Endothelial cell of umbilical vein (primary cell): Measurements from ENCODE around the gene PAPLN. TPM values are rescaled to one million over a fixed set of nuclear protein-coding genes. Genes with fewer than 3 reads are reported as not detected.

ENCODE experiments used
- BruUV-seq: library from RNA; stranded (reverse); fragments of 400-500 nt; replicated peaks from 2 replicates; lab custom pipeline; 2021; lab: Mats Ljungman, UMichigan
- CTCF ChIA-PET: fragments of 300-600, 350-600 bp; sonication (Branson Sonifier 250); formaldehyde crosslinking; loops from one replicate; lab custom pipeline; 2021; ENCODE audit warnings: antibody characterized with exemption, inconsistent platforms; lab: Charles Lee
- POLR2A ChIA-PET: fragments of 300-600, 350-600 bp; sonication (Branson Sonifier 250); formaldehyde crosslinking; loops from one replicate; lab custom pipeline; 2021; ENCODE audit warnings: antibody characterized with exemption, inconsistent platforms; lab: Charles Lee
- DNase-seq: peaks from one replicate; pipeline ENCODE4 v3.0.0-alpha.2; 2011; ENCODE audit warnings: low read depth, low spot score
- FAIRE-seq: peaks from 2 replicates; lab custom pipeline; 2011; peaks lifted over from hg19 to GRCh38; lab: Jason Lieb, UNC
- H2AFZ ChIP-seq: 2 replicates; pipeline ENCODE4 v1.6.0; 2012; ENCODE audit warnings: low read depth, low read length, control low read depth, inconsistent platforms
- H3K27ac ChIP-seq: 2 replicates; pipeline ENCODE4 v1.5.1; 2011; ENCODE audit warnings: low read depth, mild to moderate bottlenecking, control low read depth, low read length, moderate library complexity; ENCODE audit not compliant: insufficient read depth
- H3K27me3 ChIP-seq, 2 experiments: 2 replicates each; pipeline versions ENCODE4 v1.6.0 to v1.6.1; 2011; ENCODE audit warnings: low read length in 2 of 2, mixed read lengths in 1 of 2; ENCODE audit not compliant: control insufficient read depth in 2 of 2, insufficient read depth in 2 of 2
- H3K36me3 ChIP-seq, 2 experiments: 2 replicates in 1 of 2; 3 replicates in 1 of 2; pipeline ENCODE4 v1.5.1; 2011; ENCODE audit warnings: low read length in 2 of 2, mild to moderate bottlenecking in 1 of 2, moderate library complexity in 1 of 2; ENCODE audit not compliant: control insufficient read depth in 2 of 2, insufficient read depth in 2 of 2; ENCODE audit errors: extremely low read depth in 1 of 2
- H3K4me1 ChIP-seq: 3 replicates; pipeline ENCODE4 v1.5.1; 2011; ENCODE audit warnings: mild to moderate bottlenecking, low read length; ENCODE audit not compliant: control insufficient read depth, insufficient read depth; ENCODE audit errors: extremely low read depth
- H3K4me2 ChIP-seq: 2 replicates; pipeline ENCODE4 v1.6.1; 2011; ENCODE audit warnings: low read length, control low read depth, mixed read lengths; ENCODE audit not compliant: insufficient read depth
- H3K4me3 ChIP-seq, 3 experiments: fragments of 200-600 bp in 1 of 3; sonication (generic), shearing (Covaris generic) in 1 of 3; replicated peaks in 1 of 3; 2 replicates each; pipeline ENCODE4 v1.5.1; 2011 to 2016; ENCODE audit warnings: control low read depth in 3 of 3, low read length in 3 of 3, mild to moderate bottlenecking in 2 of 3, inconsistent platforms in 1 of 3, low read depth in 1 of 3, moderate library complexity in 1 of 3; ENCODE audit not compliant: insufficient read depth in 1 of 3
- H3K79me2 ChIP-seq: 2 replicates; pipeline ENCODE4 v1.6.0; 2012; ENCODE audit warnings: low read length, inconsistent platforms; ENCODE audit not compliant: control insufficient read depth, insufficient read depth
- H3K9ac ChIP-seq: replicated peaks from 2 replicates; pipeline ENCODE3; 2011; ENCODE audit warnings: low read length, control low read depth; ENCODE audit not compliant: insufficient read depth; ENCODE audit errors: extremely low read depth
- H3K9me1 ChIP-seq: replicated peaks from 3 replicates; pipeline ENCODE4 v1.6.0; 2011; ENCODE audit warnings: mild to moderate bottlenecking, low read length; ENCODE audit not compliant: control insufficient read depth, insufficient read depth; ENCODE audit errors: extremely low read depth
- H3K9me3 ChIP-seq: replicated peaks from 2 replicates; pipeline ENCODE4 v1.5.1; 2012; ENCODE audit warnings: low read length, inconsistent platforms; ENCODE audit not compliant: control insufficient read depth, insufficient read depth
- H4K20me1 ChIP-seq: replicated peaks from 2 replicates; pipeline ENCODE3; 2011; ENCODE audit warnings: mild to moderate bottlenecking, low read length; ENCODE audit not compliant: control insufficient read depth, insufficient read depth; ENCODE audit errors: extremely low read depth
- CTCF ChIP-seq, 2 donors: IDR thresholded peaks; 1 replicate in 1 of 2; 2 replicates in 1 of 2; pipeline ENCODE4 v1.5.1; 2011; ENCODE audit warnings: low read length in 2 of 2, mild to moderate bottlenecking in 2 of 2, moderate library complexity in 2 of 2, control low read depth in 1 of 2, inconsistent platforms in 1 of 2, low read depth in 1 of 2; ENCODE audit not compliant: insufficient read depth in 1 of 2; ENCODE audit errors: extremely low read depth in 1 of 2
- EZH2 ChIP-seq: IDR thresholded peaks from 2 replicates; pipeline ENCODE4 v1.6.1; 2012; ENCODE audit warnings: borderline replicate concordance, low read depth, mild to moderate bottlenecking, moderate library complexity, low read length, inconsistent platforms; ENCODE audit not compliant: severe bottlenecking
- FOS ChIP-seq: IDR thresholded peaks from 2 replicates; pipeline ENCODE4 v1.6.1; 2011; ENCODE audit warnings: mild to moderate bottlenecking, low read length, moderate library complexity, borderline replicate concordance; ENCODE audit not compliant: insufficient read depth
- GATA2 ChIP-seq: IDR thresholded peaks from 2 replicates; pipeline ENCODE4 v1.7.0; 2011; ENCODE audit warnings: low read depth, mild to moderate bottlenecking, moderate library complexity, mixed read lengths, low read length; ENCODE audit not compliant: insufficient read length, insufficient read depth
- JUN ChIP-seq: IDR thresholded peaks from 2 replicates; pipeline ENCODE4 v1.6.1; 2011; ENCODE audit warnings: borderline replicate concordance, low read depth; ENCODE audit not compliant: insufficient read length, insufficient read depth
- MAX ChIP-seq: IDR thresholded peaks from 2 replicates; pipeline ENCODE4 v1.6.1; 2011; ENCODE audit not compliant: insufficient read depth, insufficient read length
- MYC ChIP-seq: IDR thresholded peaks from one replicate; pipeline ENCODE4 v1.6.1; 2011; ENCODE audit warnings: mild to moderate bottlenecking, low read depth, low read length
- POLR2A ChIP-seq: IDR thresholded peaks from 2 replicates; pipeline ENCODE4 v1.6.1; 2012; ENCODE audit warnings: low read depth, mild to moderate bottlenecking, control low read depth, low read length
- POLR2AphosphoS5 ChIP-seq: IDR thresholded peaks from 2 replicates; pipeline ENCODE4 v1.6.1; 2012; ENCODE audit warnings: low read depth, mild to moderate bottlenecking, control low read depth, low read length, moderate library complexity; ENCODE audit not compliant: insufficient read depth
- dilution Hi-C: fragments of 300-500 bp; cut with MboI; formaldehyde crosslinking; loops from one replicate; pipeline ENCODE4 v1.15.0; 2019; ENCODE audit warnings: low sequenced_read_pairs; ENCODE audit not compliant: extremely low pct_ligation_motif_present
- intact Hi-C: fragments of 100-400 bp; cut with micrococcal nuclease; formaldehyde crosslinking; loops from one replicate; pipeline ENCODE4 v1.10.0; 2022
- polyA plus RNA-seq, 4 experiments: library from polyadenylated mRNA; depleted of rRNA in 3 of 4; stranded (reverse) in 3 of 4; unstranded in 1 of 4; fragments of >200 nt; gene quantifications; 2 replicates each; pipeline versions ENCODE4 v1.2.1 to v1.2.3, GENCODE V29; 2011 to 2012; ENCODE audit warnings: missing spikeins in 1 of 4
- total RNA-seq: library from RNA; stranded (reverse); gene quantifications from 2 replicates; pipeline ENCODE4 v1.2.3, GENCODE V29; 2021

PAPLN gene
- total and polyA plus RNA-seq, 2 donors (not counting 3 experiments of a cell fraction or from before 2014, with no cell fraction given), result 5.5 to 6.4 TPM

GRCh38 chr14:73207615-73208014 is 29.7 kb upstream of the PAPLN start:
- H3K4me1 ChIP-seq, result peaks cover 25% of the 10 kb centered on the region
- H4K20me1 ChIP-seq, result no peaks in the 10 kb centered on the region
- no peak for DNase-seq
- ChIA-PET POLR2A (no interaction called here), CTCF (interaction anchor here (1.3 to 1.5 kb wide), 3 partner anchors 16 to 87 kb away, joined by 4 to 5 read pairs (median 4); no protein-coding TSS in a partner anchor)
- no peaks in the 10 kb centered on the region for H3K27me3 ChIP-seq
- intact Hi-C loops (no loop called here), dilution Hi-C loops (no loop called here)
- no peak overlapping the region for H3K27ac ChIP-seq
- no peak overlapping the region for H3K4me2 ChIP-seq
- H3K9me1 ChIP-seq, result no peaks in the 10 kb centered on the region
- H3K9ac ChIP-seq, result no peak overlapping the region
- peaks cover 0 to 10% of the 10 kb centered on the region in 2 experiments for H3K36me3 ChIP-seq
- H3K4me3 ChIP-seq, result no peak overlapping the region
- no peaks in the 10 kb centered on the region for H3K79me2 ChIP-seq
- no peak for FAIRE-seq
- TF ChIP-seq POLR2AphosphoS5, result no peak
- TF ChIP-seq MAX, result no peak
- no peak for TF ChIP-seq MYC
- TF ChIP-seq JUN, result no peak
- no peak for TF ChIP-seq FOS
- TF ChIP-seq CTCF (IDR thresholded peaks at IDR 0.05; ENCODE audit: extremely low read depth in 1 of 2, insufficient read depth in 1 of 2, low read depth in 1 of 2, low read length in 2 of 2), result no peak
- no peak for TF ChIP-seq GATA2
- TF ChIP-seq POLR2A, result no peak
- no peak for TF ChIP-seq EZH2
- no TSS peak for BruUV-seq
- no peak overlapping the region for H2AFZ ChIP-seq
- H3K9me3 ChIP-seq, result no peaks in the 10 kb centered on the region
